Measurements from ENCODE around the gene UNC119B. TPM values are rescaled to one million over a fixed set of nuclear protein-coding genes. Genes with fewer than 3 reads are reported as not detected.

The UNC119B gene
- total RNA-seq, 1 experiment from 2014 or later: 51.5 TPM

DNA sequence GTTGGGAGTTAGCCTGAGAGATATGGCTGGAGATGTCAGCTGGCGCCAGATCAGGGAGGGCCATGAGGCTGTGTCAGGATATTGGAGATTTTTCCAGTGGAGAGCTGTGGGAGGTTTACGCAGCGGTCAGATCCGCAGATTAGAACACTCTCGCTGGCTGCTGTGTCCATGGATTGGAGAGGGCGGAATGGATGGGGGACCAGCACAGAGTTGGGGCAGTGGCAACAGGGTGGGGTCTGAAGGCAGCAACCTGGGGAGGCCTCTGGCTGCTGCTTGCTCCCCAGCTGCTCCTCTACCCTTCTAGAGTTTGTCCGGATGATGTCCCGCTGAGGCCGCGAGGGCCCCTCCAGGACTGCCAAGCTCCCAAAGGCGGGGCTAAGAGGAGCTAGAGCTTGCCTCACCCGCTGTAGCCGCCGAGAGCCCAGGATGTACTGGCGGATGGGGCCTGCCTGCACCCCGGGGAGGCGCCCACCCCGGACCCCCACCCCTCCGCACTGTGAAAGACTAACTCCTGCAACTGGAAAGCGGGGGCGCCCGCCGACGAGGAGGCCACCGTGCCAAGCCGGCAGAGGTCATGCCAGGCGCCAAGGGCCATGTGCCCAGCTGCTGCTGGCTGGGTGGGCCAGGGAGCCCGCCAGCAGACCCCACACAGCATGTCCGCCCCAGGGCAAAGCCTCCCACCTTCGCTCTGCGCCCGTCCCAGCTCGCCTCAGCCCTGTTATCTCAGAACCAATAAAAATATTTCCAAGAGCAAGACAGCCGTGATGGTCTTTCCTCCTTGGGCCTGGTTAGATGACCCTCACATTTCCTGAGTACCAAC lies 43.5 kb upstream of the UNC119B start:
- peak overlapping the region; percentile 55 to 68 (median 56); a peak in 6 of 7 replicates for H3K27ac Mint-ChIP-seq
- Histone ChIP-seq H3K9me3 (ENCODE audit: control insufficient read depth, low read depth, low read length) (no peaks in the 10 kb centered on the region), H3K23ac (ENCODE audit: insufficient read length, low read depth, low read length) (no peak overlapping the region), H4K8ac (replicated peaks; ENCODE audit: insufficient read length, low read depth, low read length) (no peak overlapping the region), H4K91ac (ENCODE audit: insufficient read length, low read depth, low read length) (no peak overlapping the region), H4K20me1 (ENCODE audit: control insufficient read depth, insufficient read depth, insufficient read length) (no peaks in the 10 kb centered on the region), H2BK20ac (ENCODE audit: low read depth, low read length, poor library complexity, severe bottlenecking) (no peak overlapping the region), H2BK5ac (ENCODE audit: insufficient read length, low read length) (no peak overlapping the region), H2AFZ (ENCODE audit: low read length) (no peak overlapping the region), H3K9ac (ENCODE audit: extremely low read depth, insufficient read length, low read length) (no peak overlapping the region), H3K4me1 (ENCODE audit: insufficient read depth, low read length) (peaks cover 2% of the 10 kb centered on the region; the same call in 1 of the 2 replicates), H3K56ac (ENCODE audit: insufficient read length, low read depth, low read length) (no peak overlapping the region), H3K4me2 (ENCODE audit: insufficient read depth, insufficient read length, low read length) (no peak overlapping the region), H3K4ac (ENCODE audit: low read depth, low read length) (no peak overlapping the region), H3K23me2 (ENCODE audit: insufficient read length, low read depth, low read length, poor library complexity, severe bottlenecking) (no peaks in the 10 kb centered on the region), H3K27ac (ENCODE audit: insufficient read length, low read depth, low read length) (no peak overlapping the region), H4K5ac (ENCODE audit: insufficient read length, low read depth, low read length) (no peak overlapping the region), H3K79me1 (ENCODE audit: insufficient read depth, low read depth, low read length, poor library complexity, severe bottlenecking) (no peaks in the 10 kb centered on the region), H2BK15ac (ENCODE audit: low read depth, low read length) (no peak overlapping the region), H3K18ac (ENCODE audit: insufficient read length, low read depth, low read length) (no peak overlapping the region), H3K27me3 (ENCODE audit: insufficient read depth, low read length) (no peaks in the 10 kb centered on the region), H3K79me2 (ENCODE audit: insufficient read depth, low read length) (no peaks in the 10 kb centered on the region), H2BK120ac (ENCODE audit: low read depth, low read length, poor library complexity, severe bottlenecking) (no peak overlapping the region), H2BK12ac (ENCODE audit: insufficient read length, low read depth, low read length) (no peak overlapping the region), H3K14ac (ENCODE audit: insufficient read depth, low read length) (no peak overlapping the region), H2AK5ac (ENCODE audit: insufficient read length, low read length) (no peak overlapping the region), H3T11ph (ENCODE audit: low read length) (no peak overlapping the region)
- peaks cover 34% of the 10 kb centered on the region in 2 experiments for H3K4me1 Mint-ChIP-seq
- TF ChIP-seq, protein P1, sequence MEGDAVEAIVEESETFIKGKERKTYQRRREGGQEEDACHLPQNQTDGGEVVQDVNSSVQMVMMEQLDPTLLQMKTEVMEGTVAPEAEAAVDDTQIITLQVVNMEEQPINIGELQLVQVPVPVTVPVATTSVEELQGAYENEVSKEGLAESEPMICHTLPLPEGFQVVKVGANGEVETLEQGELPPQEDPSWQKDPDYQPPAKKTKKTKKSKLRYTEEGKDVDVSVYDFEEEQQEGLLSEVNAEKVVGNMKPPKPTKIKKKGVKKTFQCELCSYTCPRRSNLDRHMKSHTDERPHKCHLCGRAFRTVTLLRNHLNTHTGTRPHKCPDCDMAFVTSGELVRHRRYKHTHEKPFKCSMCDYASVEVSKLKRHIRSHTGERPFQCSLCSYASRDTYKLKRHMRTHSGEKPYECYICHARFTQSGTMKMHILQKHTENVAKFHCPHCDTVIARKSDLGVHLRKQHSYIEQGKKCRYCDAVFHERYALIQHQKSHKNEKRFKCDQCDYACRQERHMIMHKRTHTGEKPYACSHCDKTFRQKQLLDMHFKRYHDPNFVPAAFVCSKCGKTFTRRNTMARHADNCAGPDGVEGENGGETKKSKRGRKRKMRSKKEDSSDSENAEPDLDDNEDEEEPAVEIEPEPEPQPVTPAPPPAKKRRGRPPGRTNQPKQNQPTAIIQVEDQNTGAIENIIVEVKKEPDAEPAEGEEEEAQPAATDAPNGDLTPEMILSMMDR (conservative IDR thresholded peaks at IDR 0.05): no peak
- no peaks in the 10 kb centered on the region; the same call in 1 of the 2 replicates for H3K27me3 Mint-ChIP-seq (ENCODE audit: low read depth)
- H3K4me3 Mint-ChIP-seq: 0 out of 5 replicates have a peak overlapping the region, but pooled peaks of 1 of the 2 experiments have one; percentile 4
- no peak for DNase-seq
- no CpG with 5 or more reads among the region's 34 CpGs for whole genome bisulfite sequencing (ENCODE audit: extremely low coverage, insufficient read length, low lambda C conversion rate)
- H3K36me3 Mint-ChIP-seq (ENCODE audit: insufficient read depth in 1 of 3, low read depth in 3 of 3): no peaks in the 10 kb centered on the region; a peak in 2 of 7 replicates
- H3K9me3 Mint-ChIP-seq: no peaks in the 10 kb centered on the region
